ENCODE measurements around the gene CEP131. TPM values are rescaled to one million over a fixed set of nuclear protein-coding genes. Genes with fewer than 3 reads are reported as not detected.

The CEP131 gene
- total and polyA plus RNA-seq, 2 donors (not counting 3 experiments of a cell fraction or from before 2014, with no cell fraction given) = 5.3 to 17.9 TPM

GRCh38 chr17:81232616-81233241 lies 10.0 kb upstream of the CEP131 start:
- POLR2A ChIA-PET = no interaction called here
- CTCF ChIA-PET = interaction anchor here (1.2 kb wide), 2 partner anchors 10 to 90 kb away, joined by 3 read pairs; partner anchors contain the start of gene CEP131
- no peaks in the 10 kb centered on the region for H3K4me1 ChIP-seq (ENCODE audit: control insufficient read depth, extremely low read depth, insufficient read depth, low read length)
- TF ChIP-seq EZH2 (IDR thresholded peaks at IDR 0.05; ENCODE audit: borderline replicate concordance, low read depth, low read length, severe bottlenecking) (no peak), MYC (IDR thresholded peaks at IDR 0.05; ENCODE audit: low read depth, low read length) (no peak), FOS (IDR thresholded peaks at IDR 0.05; ENCODE audit: borderline replicate concordance, insufficient read depth, low read length) (no peak), CTCF (IDR thresholded peaks at IDR 0.05; ENCODE audit: extremely low read depth in 1 of 2, insufficient read depth in 1 of 2, low read depth in 1 of 2, low read length in 2 of 2) (no peak), JUN (IDR thresholded peaks at IDR 0.05; ENCODE audit: borderline replicate concordance, insufficient read depth, insufficient read length, low read depth) (no peak), POLR2AphosphoS5 (IDR thresholded peaks at IDR 0.05; ENCODE audit: insufficient read depth, low read depth, low read length) (no peak), GATA2 (IDR thresholded peaks at IDR 0.05; ENCODE audit: insufficient read depth, insufficient read length, low read depth, low read length) (no peak), MAX (IDR thresholded peaks at IDR 0.05; ENCODE audit: insufficient read depth, insufficient read length) (no peak), POLR2A (IDR thresholded peaks at IDR 0.05; ENCODE audit: low read depth, low read length) (no peak)
- H3K9me1 ChIP-seq (replicated peaks; ENCODE audit: control insufficient read depth, extremely low read depth, insufficient read depth, low read length) = no peaks in the 10 kb centered on the region
- dilution Hi-C loops (cut with MboI; ENCODE audit: extremely low pct_ligation_motif_present, low sequenced_read_pairs) (no loop called here), intact Hi-C loops (cut with micrococcal nuclease) (no loop called here)
- no peaks in the 10 kb centered on the region for H3K9me3 ChIP-seq (replicated peaks; ENCODE audit: control insufficient read depth, insufficient read depth, low read length)
- H3K4me2 ChIP-seq (ENCODE audit: insufficient read depth, low read length) = no peak overlapping the region
- BruUV-seq (replicated peaks) = no TSS peak
- no peak for FAIRE-seq
- no peak overlapping the region for H3K4me3 ChIP-seq (replicated peaks in 1 of 3; ENCODE audit: insufficient read depth in 1 of 3, low read depth in 1 of 3, low read length in 3 of 3)
- H3K27me3 ChIP-seq (ENCODE audit: control insufficient read depth in 2 of 2, insufficient read depth in 2 of 2, low read length in 2 of 2) = no peaks in the 10 kb centered on the region
- peaks cover 0 to 41% of the 10 kb centered on the region in 2 experiments for H3K36me3 ChIP-seq (ENCODE audit: control insufficient read depth in 2 of 2, extremely low read depth in 1 of 2, insufficient read depth in 2 of 2, low read length in 2 of 2)
- H3K79me2 ChIP-seq (ENCODE audit: control insufficient read depth, insufficient read depth, low read length) = peaks cover 2% of the 10 kb centered on the region
- no peak overlapping the region for H3K9ac ChIP-seq (replicated peaks; ENCODE audit: extremely low read depth, insufficient read depth, low read length)
- no peak overlapping the region for H2AFZ ChIP-seq (ENCODE audit: low read depth, low read length)
- no peaks in the 10 kb centered on the region for H4K20me1 ChIP-seq (replicated peaks; ENCODE audit: control insufficient read depth, extremely low read depth, insufficient read depth, low read length)
- H3K27ac ChIP-seq (ENCODE audit: insufficient read depth, low read depth, low read length) = no peak overlapping the region
- no peak for DNase-seq (ENCODE audit: low read depth, low spot score)
